ENCODE measurements around the gene ITPKB. TPM values are rescaled to one million over a fixed set of nuclear protein-coding genes. Genes with fewer than 3 reads are reported as not detected.

Gene ITPKB
- total and polyA plus RNA-seq, 2 of the 13 experiments (the other 11 are each of a cell fraction or from before 2014, with no cell fraction given), result not detected

DNA sequence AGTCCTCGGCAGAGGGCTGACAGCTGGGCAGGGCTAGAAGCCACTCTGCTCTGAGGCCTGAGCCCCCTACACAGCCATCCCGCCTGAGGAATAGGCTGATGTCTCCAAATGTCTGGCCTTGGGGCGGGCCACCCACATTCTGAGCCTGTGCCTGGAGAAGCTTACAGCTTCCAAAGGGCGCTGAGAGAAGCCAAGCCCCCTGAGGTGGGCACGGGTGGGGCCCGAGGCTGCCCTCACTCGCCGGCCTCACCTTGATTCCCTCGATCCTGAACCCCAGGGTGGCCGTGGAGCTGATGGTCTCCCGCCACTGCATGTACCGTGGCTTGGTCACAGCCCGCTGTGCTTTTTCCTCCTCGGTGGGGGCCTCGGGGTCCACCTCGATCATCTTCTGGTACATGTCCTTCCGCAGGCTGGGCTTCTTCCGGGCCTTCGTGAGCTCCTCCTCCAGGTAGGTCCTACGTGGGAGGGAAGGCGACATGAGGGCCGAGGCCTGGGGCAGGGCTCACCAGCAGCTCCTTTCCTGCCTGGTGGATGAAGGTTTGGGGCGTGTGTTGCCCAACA is 97.3 kb downstream of the ITPKB start:
- Histone ChIP-seq H3K36me3 (replicated peaks in 1 of 2; ENCODE audit: control insufficient read depth in 1 of 2, insufficient read depth in 2 of 2, low read length in 2 of 2) (no peaks in the 10 kb centered on the region), H3K4me3 (replicated peaks in 1 of 3; ENCODE audit: insufficient read depth in 1 of 3, low read depth in 2 of 3, low read length in 3 of 3) (no peak overlapping the region), H3K79me2 (ENCODE audit: insufficient read depth, low read length) (no peaks in the 10 kb centered on the region), H3K4me2 (ENCODE audit: low read depth, low read length) (no peak overlapping the region), H4K20me1 (ENCODE audit: insufficient read depth, low read length) (no peaks in the 10 kb centered on the region), H2AFZ (ENCODE audit: low read length) (no peak overlapping the region), H3K9ac (ENCODE audit: insufficient read depth, low read depth, low read length) (no peak overlapping the region), H3K27ac (ENCODE audit: extremely low read length, insufficient read depth, low read length) (no peak overlapping the region), H3K9me3 (ENCODE audit: low read length) (no peaks in the 10 kb centered on the region), H3K27me3 (ENCODE audit: control insufficient read depth in 1 of 2, insufficient read depth in 2 of 2, low read length in 2 of 2) (peaks cover 12 to 78% of the 10 kb centered on the region in 2 experiments; a peak in 4 of 5 replicates), H3K4me1 (ENCODE audit: insufficient read depth, low read length) (no peaks in the 10 kb centered on the region)
- ChIA-PET POLR2A (no interaction called here), CTCF (ENCODE audit: low intra/inter-chr PET ratio, low total read pairs) (no interaction called here)
- in situ Hi-C loops (cut with HindIII; ENCODE audit: extremely low pct_ligation_motif_present, low pct_unique_long_range_greater_than_20kb) (no loop called here), intact Hi-C loops (cut with micrococcal nuclease; ENCODE audit: unreplicated experiment) (no loop called here)
- WGBS (ENCODE audit: low lambda C conversion rate), result 53% methylated on average over 7 of the region's 23 CpGs
- TF ChIP-seq CREB3 (CRISPR knock-in tag; IDR thresholded peaks at IDR 0.05), result no peak
- ATAC-seq, result no peak
- no peak for FAIRE-seq
- BruUV-seq (replicated peaks), result no TSS peak
- DNase-seq (ENCODE audit: low spot score), result no peak

GRCh38 chr1:226640321-226641136 is 98.6 kb downstream of the ITPKB start:
- in situ Hi-C loops (cut with HindIII; ENCODE audit: extremely low pct_ligation_motif_present, low pct_unique_long_range_greater_than_20kb), result no loop called here
- intact Hi-C loops (cut with micrococcal nuclease; ENCODE audit: unreplicated experiment), result no loop called here
- Histone ChIP-seq H3K36me3 (replicated peaks in 1 of 2; ENCODE audit: control insufficient read depth in 1 of 2, insufficient read depth in 2 of 2, low read length in 2 of 2) (no peaks in the 10 kb centered on the region), H4K20me1 (ENCODE audit: insufficient read depth, low read length) (no peaks in the 10 kb centered on the region), H3K4me2 (ENCODE audit: low read depth, low read length) (no peak overlapping the region), H3K79me2 (ENCODE audit: insufficient read depth, low read length) (no peaks in the 10 kb centered on the region), H3K9me3 (ENCODE audit: low read length) (no peaks in the 10 kb centered on the region), H3K4me1 (ENCODE audit: insufficient read depth, low read length) (no peaks in the 10 kb centered on the region), H3K27me3 (ENCODE audit: control insufficient read depth in 1 of 2, insufficient read depth in 2 of 2, low read length in 2 of 2) (peaks cover 9 to 73% of the 10 kb centered on the region in 2 experiments; a peak in 4 of 5 replicates), H3K27ac (ENCODE audit: extremely low read length, insufficient read depth, low read length) (no peak overlapping the region), H2AFZ (ENCODE audit: low read length) (no peak overlapping the region), H3K4me3 (replicated peaks in 1 of 3; ENCODE audit: insufficient read depth in 1 of 3, low read depth in 2 of 3, low read length in 3 of 3) (no peak overlapping the region), H3K9ac (ENCODE audit: insufficient read depth, low read depth, low read length) (no peak overlapping the region)
- no peak for ATAC-seq
- BruUV-seq (replicated peaks), result no TSS peak
- ChIA-PET CTCF (ENCODE audit: low intra/inter-chr PET ratio, low total read pairs) (no interaction called here), POLR2A (no interaction called here)
- WGBS (ENCODE audit: low lambda C conversion rate), result 25% methylated on average over 15 of the region's 23 CpGs
- FAIRE-seq, result no peak
- TF ChIP-seq FOXM1 (CRISPR knock-in tag; IDR thresholded peaks at IDR 0.05) (no peak), SMARCC2 (IDR thresholded peaks at IDR 0.05) (no peak), ZNF446 (CRISPR knock-in tag; IDR thresholded peaks at IDR 0.05) (no peak), ZNF317 (CRISPR knock-in tag; IDR thresholded peaks at IDR 0.05) (no peak), FOXO1 (CRISPR knock-in tag; IDR thresholded peaks at IDR 0.05) (no peak), ZNF781 (CRISPR knock-in tag; IDR thresholded peaks at IDR 0.05; ENCODE audit: borderline replicate concordance, not compliant biosample characterization) (no peak), ZNF761 (CRISPR knock-in tag; conservative IDR thresholded peaks at IDR 0.05) (no peak), ZBTB7B (CRISPR knock-in tag; IDR thresholded peaks at IDR 0.05) (no peak), ATF2 (CRISPR knock-in tag; IDR thresholded peaks at IDR 0.05) (no peak), ZNF234 (CRISPR knock-in tag; conservative IDR thresholded peaks at IDR 0.05) (no peak), ZNF703 (CRISPR knock-in tag; IDR thresholded peaks at IDR 0.05; ENCODE audit: borderline replicate concordance) (no peak), RFXAP (CRISPR knock-in tag; IDR thresholded peaks at IDR 0.05; ENCODE audit: borderline replicate concordance) (no peak), SIX4 (CRISPR knock-in tag; IDR thresholded peaks at IDR 0.05) (no peak), ZMYM4 (CRISPR knock-in tag; IDR thresholded peaks at IDR 0.05) (no peak), ZNF558 (CRISPR knock-in tag; IDR thresholded peaks at IDR 0.05; ENCODE audit: borderline replicate concordance) (no peak)
- TF ChIP-seq, protein P1, sequence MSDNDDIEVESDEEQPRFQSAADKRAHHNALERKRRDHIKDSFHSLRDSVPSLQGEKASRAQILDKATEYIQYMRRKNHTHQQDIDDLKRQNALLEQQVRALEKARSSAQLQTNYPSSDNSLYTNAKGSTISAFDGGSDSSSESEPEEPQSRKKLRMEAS (IDR thresholded peaks at IDR 0.05), result no peak
- no peak for DNase-seq (ENCODE audit: low spot score)
